K562 (cell line): ENCODE results near the gene CHCT1. TPM values are rescaled to one million over a fixed set of nuclear protein-coding genes. Genes with fewer than 3 reads are reported as not detected.

ENCODE experiments used
- BHLHE40 ChIP-seq: IDR thresholded peaks from 2 replicates; pipeline ENCODE4 v1.6.1; 2011; ENCODE audit warnings: low read length, improper control_type of control experiment
- CAMTA2 ChIP-seq: fragments of 250-450 bp; sonication (Bioruptor Pico); conservative IDR thresholded peaks from 2 replicates; pipeline ENCODE4 v1.5.1; 2022
- CBX3 ChIP-seq, 2 experiments: IDR thresholded peaks; 1 replicate in 1 of 2; 2 replicates in 1 of 2; pipeline ENCODE4 v1.6.1; 2012; ENCODE audit warnings: inconsistent platforms in 2 of 2, low read length in 2 of 2, borderline replicate concordance in 1 of 2, control low read depth in 1 of 2
- EP300 ChIP-seq: IDR thresholded peaks from 2 replicates; pipeline ENCODE4 v1.6.1; 2012; ENCODE audit warnings: low read length, improper control_type of control experiment
- GATA2 ChIP-seq: sonication (generic); formaldehyde crosslinking; IDR thresholded peaks from 2 replicates; pipeline ENCODE4 v1.4.0; 2020; ENCODE audit warnings: mild to moderate bottlenecking, missing genetic modification reagents
- ILK ChIP-seq: fragments of 450-650 bp; IDR thresholded peaks from 2 replicates; pipeline ENCODE4 v1.6.1; 2016; ENCODE audit warnings: missing genetic modification characterization, low read depth, mild to moderate bottlenecking, missing compliant biosample characterization, moderate library complexity, borderline replicate concordance
- MBD2 ChIP-seq: sonication (generic); IDR thresholded peaks from 2 replicates; pipeline ENCODE4 v1.6.1; 2016; ENCODE audit warnings: low read depth, borderline replicate concordance
- MCM2 ChIP-seq: fragments of 450-650 bp; IDR thresholded peaks from 2 replicates; pipeline ENCODE4 v1.6.1; 2017; ENCODE audit warnings: low read depth, mild to moderate bottlenecking
- MEIS2 ChIP-seq: fragments of 450-650 bp; IDR thresholded peaks from 2 replicates; pipeline ENCODE4 v1.6.1; 2014; ENCODE audit warnings: mild to moderate bottlenecking; ENCODE audit not compliant: partially characterized antibody
- MYBL2 ChIP-seq, 2 experiments: fragments of 450-650 bp in 1 of 2; sonication (generic) in 1 of 2; formaldehyde crosslinking in 1 of 2; IDR thresholded peaks; 2 replicates each; pipeline versions ENCODE4 v1.6.1 to v1.8.1; 2017 to 2022; ENCODE audit warnings: borderline replicate concordance in 1 of 2, inconsistent platforms in 1 of 2, low read depth in 1 of 2, mild to moderate bottlenecking in 1 of 2, missing genetic modification reagents in 1 of 2, moderate library complexity in 1 of 2
- NCOA1 ChIP-seq: fragments of 450-650 bp; IDR thresholded peaks from 2 replicates; pipeline ENCODE4 v1.6.1; 2016; ENCODE audit warnings: low read depth
- NFIC ChIP-seq: fragments of 450-650 bp; IDR thresholded peaks from 2 replicates; pipeline ENCODE4 v1.6.1; 2017; ENCODE audit warnings: mild to moderate bottlenecking, inconsistent platforms
- RBM25 ChIP-seq: fragments of 200-400 bp; formaldehyde crosslinking; IDR thresholded peaks from 2 replicates; pipeline ENCODE4 v1.6.1; 2018; ENCODE audit warnings: low read length, low read depth, moderate library complexity; ENCODE audit not compliant: severe bottlenecking
- RFX1 ChIP-seq: fragments of 450-650 bp; IDR thresholded peaks from 2 replicates; pipeline ENCODE4 v1.6.1; 2016; ENCODE audit warnings: mild to moderate bottlenecking, moderate library complexity
- RUNX1 ChIP-seq: sonication (generic); IDR thresholded peaks from 2 replicates; pipeline ENCODE4 v1.6.1; 2016; ENCODE audit warnings: antibody characterized with exemption, low read depth
- SRF ChIP-seq, 2 experiments: fragments of 250-450, 450-650 bp in 1 of 2; sonication (Bioruptor Pico) in 1 of 2; sonication (generic) in 1 of 2; formaldehyde crosslinking; IDR thresholded peaks; 2 replicates each; pipeline versions ENCODE4 v1.5.0 to v1.5.1; 2020 to 2022; ENCODE audit warnings: mild to moderate bottlenecking in 1 of 2, missing genetic modification reagents in 1 of 2
- TAF9B ChIP-seq: fragments of 450-650 bp; IDR thresholded peaks from 2 replicates; pipeline ENCODE4 v1.6.1; 2018; ENCODE audit warnings: mild to moderate bottlenecking; ENCODE audit not compliant: partially characterized antibody
- TFAM ChIP-seq: fragments of 250-450 bp; sonication (Bioruptor Pico); conservative IDR thresholded peaks from 2 replicates; pipeline ENCODE4 v1.5.0; 2021; ENCODE audit warnings: mild to moderate bottlenecking, moderate library complexity
- TGIF2 ChIP-seq: sonication (generic); formaldehyde crosslinking; IDR thresholded peaks from 2 replicates; pipeline ENCODE4 v1.8.1; 2022; ENCODE audit warnings: mild to moderate bottlenecking, missing genetic modification reagents, moderate library complexity
- ZNF12 ChIP-seq: sonication (generic); formaldehyde crosslinking; IDR thresholded peaks from 2 replicates; pipeline ENCODE4 v1.4.0; 2020; ENCODE audit warnings: mild to moderate bottlenecking, missing genetic modification reagents
- ZNF316 ChIP-seq: fragments of 450-650 bp; IDR thresholded peaks from 2 replicates; pipeline ENCODE4 v1.6.1; 2016
- ZNF584 ChIP-seq: fragments of 200-800 bp; sonication (Bioruptor generic); IDR thresholded peaks from 2 replicates; pipeline ENCODE4 v1.6.1; 2016; ENCODE audit warnings: low read depth, mild to moderate bottlenecking, missing genetic modification characterization, missing compliant biosample characterization
- ZNF668 ChIP-seq: fragments of 250-450 bp; sonication (Bioruptor Pico); IDR thresholded peaks from 2 replicates; pipeline ENCODE4 v1.8.0; 2022; ENCODE audit warnings: mild to moderate bottlenecking, inconsistent platforms
- polyA plus RNA-seq, 8 experiments: library from polyadenylated mRNA; depleted of rRNA in 4 of 8; stranded (reverse) in 5 of 8; unstranded in 3 of 8; fragments of >200 nt; fragmentation: Nextera tagmentation in 2 of 8; fragmentation: Illumina TruSeq in 1 of 8; extraction: Ambion mirVana in 2 of 8; extraction: Trizol in 1 of 8; gene quantifications; 2 replicates each; pipeline versions ENCODE4 v1.2.1 to v1.2.3, GENCODE V29; 2011 to 2014; ENCODE audit warnings: inconsistent platforms in 1 of 8, missing spikeins in 1 of 8
- total RNA-seq, 7 experiments: library from RNA; depleted of rRNA in 6 of 7; stranded (reverse); fragments of >200 nt in 6 of 7; fragmentation: Illumina TruSeq in 2 of 7; extraction: Trizol in 2 of 7; gene quantifications; 2 replicates each; pipeline versions ENCODE4 v1.2.1 to v1.2.3, GENCODE V29; 2011 to 2021; ENCODE audit warnings: low replicate concordance in 1 of 7
- TF ChIP-seq, protein P1 (sequence below): fragments of 450-650 bp; IDR thresholded peaks from one replicate; pipeline ENCODE4 v1.6.1; 2018; ENCODE audit warnings: mild to moderate bottlenecking, moderate library complexity; ENCODE audit not compliant: partially characterized antibody
- TF ChIP-seq, protein P2 (sequence below): fragments of 450-650 bp; IDR thresholded peaks from 2 replicates; pipeline ENCODE4 v1.6.1; 2016; ENCODE audit warnings: low read depth, mild to moderate bottlenecking, moderate library complexity
- TF ChIP-seq, protein P3 (sequence below), 2 experiments: fragments of 450-650 bp; IDR thresholded peaks; 2 replicates each; pipeline ENCODE4 v1.6.1; 2016
- TF ChIP-seq, protein P4 (sequence below): fragments of 450-650 bp; IDR thresholded peaks from 2 replicates; pipeline ENCODE4 v1.6.1; 2016; ENCODE audit warnings: antibody characterized with exemption

Gene CHCT1
- total and polyA plus RNA-seq, 9 of the 15 experiments (the other 6 are each of a cell fraction or from before 2014, with no cell fraction given), result not detected

DNA sequence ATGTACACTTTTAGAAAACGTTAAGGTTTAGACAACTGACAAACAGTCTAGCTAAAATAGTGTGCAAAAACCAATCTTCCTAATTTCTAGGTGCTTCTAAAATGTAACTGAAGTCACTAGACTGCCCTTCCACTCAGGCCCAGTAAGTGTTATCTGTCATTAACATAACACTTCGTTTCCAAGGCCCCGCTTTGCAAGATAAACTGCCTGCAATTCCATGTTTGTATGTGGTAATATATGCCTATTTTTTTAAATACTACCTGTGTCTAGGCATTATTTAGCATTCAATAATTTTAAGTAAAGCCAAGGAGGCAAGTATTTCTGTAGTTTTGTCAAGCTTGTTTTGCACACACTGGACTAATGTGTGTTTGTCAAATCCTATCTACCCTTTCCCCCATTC, 33.5 kb upstream of the CHCT1 start (continued):
- TF ChIP-seq MCM2, result no peak
- TF ChIP-seq CAMTA2 (CRISPR knock-in tag), result no peak
- peak; percentile 50; the same call in 1 of the 2 replicates for TF ChIP-seq GATA2 (CRISPR knock-in tag)
- TF ChIP-seq, protein P1, sequence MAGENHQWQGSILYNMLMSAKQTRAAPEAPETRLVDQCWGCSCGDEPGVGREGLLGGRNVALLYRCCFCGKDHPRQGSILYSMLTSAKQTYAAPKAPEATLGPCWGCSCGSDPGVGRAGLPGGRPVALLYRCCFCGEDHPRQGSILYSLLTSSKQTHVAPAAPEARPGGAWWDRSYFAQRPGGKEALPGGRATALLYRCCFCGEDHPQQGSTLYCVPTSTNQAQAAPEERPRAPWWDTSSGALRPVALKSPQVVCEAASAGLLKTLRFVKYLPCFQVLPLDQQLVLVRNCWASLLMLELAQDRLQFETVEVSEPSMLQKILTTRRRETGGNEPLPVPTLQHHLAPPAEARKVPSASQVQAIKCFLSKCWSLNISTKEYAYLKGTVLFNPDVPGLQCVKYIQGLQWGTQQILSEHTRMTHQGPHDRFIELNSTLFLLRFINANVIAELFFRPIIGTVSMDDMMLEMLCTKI, result no peak
- TF ChIP-seq, protein P2, sequence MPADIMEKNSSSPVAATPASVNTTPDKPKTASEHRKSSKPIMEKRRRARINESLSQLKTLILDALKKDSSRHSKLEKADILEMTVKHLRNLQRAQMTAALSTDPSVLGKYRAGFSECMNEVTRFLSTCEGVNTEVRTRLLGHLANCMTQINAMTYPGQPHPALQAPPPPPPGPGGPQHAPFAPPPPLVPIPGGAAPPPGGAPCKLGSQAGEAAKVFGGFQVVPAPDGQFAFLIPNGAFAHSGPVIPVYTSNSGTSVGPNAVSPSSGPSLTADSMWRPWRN, result no peak
- TF ChIP-seq, protein P3, sequence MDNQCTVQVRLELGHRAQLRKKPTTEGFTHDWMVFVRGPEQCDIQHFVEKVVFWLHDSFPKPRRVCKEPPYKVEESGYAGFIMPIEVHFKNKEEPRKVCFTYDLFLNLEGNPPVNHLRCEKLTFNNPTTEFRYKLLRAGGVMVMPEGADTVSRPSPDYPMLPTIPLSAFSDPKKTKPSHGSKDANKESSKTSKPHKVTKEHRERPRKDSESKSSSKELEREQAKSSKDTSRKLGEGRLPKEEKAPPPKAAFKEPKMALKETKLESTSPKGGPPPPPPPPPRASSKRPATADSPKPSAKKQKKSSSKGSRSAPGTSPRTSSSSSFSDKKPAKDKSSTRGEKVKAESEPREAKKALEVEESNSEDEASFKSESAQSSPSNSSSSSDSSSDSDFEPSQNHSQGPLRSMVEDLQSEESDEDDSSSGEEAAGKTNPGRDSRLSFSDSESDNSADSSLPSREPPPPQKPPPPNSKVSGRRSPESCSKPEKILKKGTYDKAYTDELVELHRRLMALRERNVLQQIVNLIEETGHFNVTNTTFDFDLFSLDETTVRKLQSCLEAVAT (IDR thresholded peaks at IDR 0.05), result peak in 1 of 2 experiments; percentile 29; a peak in 2 of 4 replicates
- peak; percentile 8; the same call in 1 of the 2 replicates for TF ChIP-seq BHLHE40
- TF ChIP-seq TFAM, result no peak
- TF ChIP-seq RFX1, result peak; percentile 64
- peak; percentile 49 for TF ChIP-seq MEIS2
- no peak for TF ChIP-seq ZNF12 (CRISPR knock-in tag)
- TF ChIP-seq CBX3 (IDR thresholded peaks at IDR 0.05; ENCODE audit: borderline replicate concordance in 1 of 2, low read length in 2 of 2), result no peak
- no peak for TF ChIP-seq RUNX1
- peak; percentile 3; the same call in 1 of the 2 replicates for TF ChIP-seq NFIC
- no peak for TF ChIP-seq ZNF584
- TF ChIP-seq, protein P4, sequence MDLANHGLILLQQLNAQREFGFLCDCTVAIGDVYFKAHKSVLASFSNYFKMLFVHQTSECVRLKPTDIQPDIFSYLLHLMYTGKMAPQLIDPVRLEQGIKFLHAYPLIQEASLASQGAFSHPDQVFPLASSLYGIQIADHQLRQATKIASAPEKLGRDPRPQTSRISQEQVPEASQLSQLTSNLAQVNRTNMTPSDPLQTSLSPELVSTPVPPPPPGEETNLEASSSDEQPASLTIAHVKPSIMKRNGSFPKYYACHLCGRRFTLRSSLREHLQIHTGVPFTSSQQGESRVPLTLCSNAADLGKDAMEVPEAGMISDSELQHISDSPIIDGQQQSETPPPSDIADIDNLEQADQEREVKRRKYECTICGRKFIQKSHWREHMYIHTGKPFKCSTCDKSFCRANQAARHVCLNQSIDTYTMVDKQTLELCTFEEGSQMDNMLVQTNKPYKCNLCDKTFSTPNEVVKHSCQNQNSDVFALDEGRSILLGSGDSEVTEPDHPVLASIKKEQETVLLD, result no peak
- TF ChIP-seq ZNF316, result no peak
- no peak for TF ChIP-seq SRF (CRISPR knock-in tag; IDR thresholded peaks at IDR 0.05)
- no peak for TF ChIP-seq NCOA1
- no peak for TF ChIP-seq TGIF2 (CRISPR knock-in tag)
- no peak for TF ChIP-seq RBM25
- peak; percentile 78; the same call in 1 of the 2 replicates for TF ChIP-seq EP300
- no peak for TF ChIP-seq ILK (tag)
- no peak for TF ChIP-seq TAF9B
- TF ChIP-seq MYBL2 (IDR thresholded peaks at IDR 0.05; ENCODE audit: low read depth), result no peak
- TF ChIP-seq MYBL2 (CRISPR knock-in tag; IDR thresholded peaks at IDR 0.05; ENCODE audit: borderline replicate concordance), result no peak
- TF ChIP-seq MBD2, result no peak
- no peak for TF ChIP-seq ZNF668
